HG03354 (cell line): ENCODE data around the gene GPR148.
"Not testable (repeated sequence)": the region's sequence is repeated elsewhere in the genome, so short reads cannot be mapped to it uniquely, and the experiment has no call there.

ENCODE experiments used
- ATAC-seq: cut with Tn5 transposase; IDR thresholded peaks from one replicate; pipeline ENCODE4 v1.9.1; 2021; ENCODE audit warnings: mild to moderate bottlenecking; ENCODE audit not compliant: unreplicated experiment, poor library complexity, severe bottlenecking

The GPR148 gene

GRCh38 chr2:130728549-130729316, at the start of gene GPR148:
GPR148 (plus strand) TSS chr2:130729070; CDS start chr2:130729152, 82 bp downstream.
- no peak for ATAC-seq

- ATAC-seq: peak; percentile 23
Measured at GRCh38 chr2:130692041-130692770, 36.7 kb upstream of the GPR148 start.

GRCh38 chr2:130693474-130693873, 35.4 kb upstream of the GPR148 start:
- ATAC-seq: not testable (repeated sequence)

- not testable (repeated sequence) for ATAC-seq
Measured at GRCh38 chr2:130703250-130703649, 25.6 kb upstream of the GPR148 start.

- not testable (repeated sequence) for ATAC-seq
Measured at GRCh38 chr2:130714795-130715194, 14.1 kb upstream of the GPR148 start.

GRCh38 chr2:130720036-130720435, 8.8 kb upstream of the GPR148 start:
- no peak for ATAC-seq

GRCh38 chr2:130720528-130720927, 8.3 kb upstream of the GPR148 start:
- ATAC-seq: no peak

GRCh38 chr2:130724455-130724854, 4.4 kb upstream of the GPR148 start:
- ATAC-seq: no peak

- ATAC-seq: no peak
Measured at GRCh38 chr2:130726614-130727180, 2.2 kb upstream of the GPR148 start.

GRCh38 chr2:130727286-130727924, 1.5 kb upstream of the GPR148 start:
- peak; percentile 97 for ATAC-seq

- peak; percentile 15 for ATAC-seq
Measured at GRCh38 chr2:130728007-130728454, 839 bp upstream of the GPR148 start.

GRCh38 chr2:130729322-130730299, 741 bp downstream of the GPR148 start:
- no peak for ATAC-seq

GRCh38 chr2:130732257-130732656, 3.4 kb downstream of the GPR148 start:
- not testable (repeated sequence) for ATAC-seq

- no peak for ATAC-seq
Measured at GRCh38 chr2:130735200-130735599, 6.3 kb downstream of the GPR148 start.

- no peak for ATAC-seq
Measured at GRCh38 chr2:130736487-130736886, 7.6 kb downstream of the GPR148 start.

- ATAC-seq: no peak
Measured at GRCh38 chr2:130737592-130737991, 8.7 kb downstream of the GPR148 start.

- no peak for ATAC-seq
Measured at GRCh38 chr2:130740671-130741070, 11.8 kb downstream of the GPR148 start.

GRCh38 chr2:130743278-130743677, 14.4 kb downstream of the GPR148 start:
- no peak for ATAC-seq
